ENCODE measurements around the gene PISD.

Gene PISD

GRCh38 chr22:31585161-31585859, 76.7 kb downstream of the PISD start:
- Histone ChIP-seq H3K27me3 (ENCODE audit: control insufficient read depth, insufficient read depth, low read length) (no peaks in the 10 kb centered on the region), H3K4me1 (ENCODE audit: control insufficient read depth, insufficient read depth, low read length) (no peaks in the 10 kb centered on the region), H3K4me3 (ENCODE audit: low read length) (no peak overlapping the region), H3K36me3 (ENCODE audit: control insufficient read depth, insufficient read depth, low read length) (peaks cover 10% of the 10 kb centered on the region), H3K27ac (ENCODE audit: low read depth, low read length) (no peak overlapping the region), H3K9ac (ENCODE audit: low read length) (no peak overlapping the region)

GRCh38 chr22:31584804-31585160, 77.2 kb downstream of the PISD start:
- Histone ChIP-seq H3K27ac (ENCODE audit: low read depth, low read length) (no peak overlapping the region), H3K4me3 (ENCODE audit: low read length) (no peak overlapping the region), H3K36me3 (ENCODE audit: control insufficient read depth, insufficient read depth, low read length) (peaks cover 10% of the 10 kb centered on the region), H3K9ac (ENCODE audit: low read length) (no peak overlapping the region), H3K4me1 (ENCODE audit: control insufficient read depth, insufficient read depth, low read length) (no peaks in the 10 kb centered on the region), H3K27me3 (ENCODE audit: control insufficient read depth, insufficient read depth, low read length) (no peaks in the 10 kb centered on the region)

GRCh38 chr22:31583861-31584485, 78.0 kb downstream of the PISD start:
- Histone ChIP-seq H3K27ac (ENCODE audit: low read depth, low read length) (no peak overlapping the region), H3K27me3 (ENCODE audit: control insufficient read depth, insufficient read depth, low read length) (no peaks in the 10 kb centered on the region), H3K9ac (ENCODE audit: low read length) (no peak overlapping the region), H3K4me3 (ENCODE audit: low read length) (no peak overlapping the region), H3K4me1 (ENCODE audit: control insufficient read depth, insufficient read depth, low read length) (no peaks in the 10 kb centered on the region), H3K36me3 (ENCODE audit: control insufficient read depth, insufficient read depth, low read length) (peaks cover 6% of the 10 kb centered on the region)

- Histone ChIP-seq H3K4me3 (ENCODE audit: low read length) (no peak overlapping the region), H3K36me3 (ENCODE audit: control insufficient read depth, insufficient read depth, low read length) (peaks cover 4% of the 10 kb centered on the region), H3K4me1 (ENCODE audit: control insufficient read depth, insufficient read depth, low read length) (no peaks in the 10 kb centered on the region), H3K27me3 (ENCODE audit: control insufficient read depth, insufficient read depth, low read length) (no peaks in the 10 kb centered on the region), H3K27ac (ENCODE audit: low read depth, low read length) (no peak overlapping the region), H3K9ac (ENCODE audit: low read length) (no peak overlapping the region)
Observed at GRCh38 chr22:31579835-31580242, 82.2 kb downstream of the PISD start.

GRCh38 chr22:31578171-31578570, 83.8 kb downstream of the PISD start:
- Histone ChIP-seq H3K27me3 (ENCODE audit: control insufficient read depth, insufficient read depth, low read length) (no peaks in the 10 kb centered on the region), H3K36me3 (ENCODE audit: control insufficient read depth, insufficient read depth, low read length) (peaks cover 7% of the 10 kb centered on the region), H3K9ac (ENCODE audit: low read length) (no peak overlapping the region), H3K4me3 (ENCODE audit: low read length) (no peak overlapping the region), H3K27ac (ENCODE audit: low read depth, low read length) (no peak overlapping the region), H3K4me1 (ENCODE audit: control insufficient read depth, insufficient read depth, low read length) (no peaks in the 10 kb centered on the region)

GRCh38 chr22:31577711-31578110, 84.3 kb downstream of the PISD start:
- no peak overlapping the region for H3K4me3 ChIP-seq (ENCODE audit: low read length)
- no peak overlapping the region for H3K9ac ChIP-seq (ENCODE audit: low read length)
- no peak overlapping the region for H3K27ac ChIP-seq (ENCODE audit: low read depth, low read length)
- H3K27me3 ChIP-seq (ENCODE audit: control insufficient read depth, insufficient read depth, low read length) = no peaks in the 10 kb centered on the region
- peaks cover 7% of the 10 kb centered on the region for H3K36me3 ChIP-seq (ENCODE audit: control insufficient read depth, insufficient read depth, low read length)
- H3K4me1 ChIP-seq (ENCODE audit: control insufficient read depth, insufficient read depth, low read length) = no peaks in the 10 kb centered on the region

- no peak overlapping the region for H3K9ac ChIP-seq (ENCODE audit: low read length)
- H3K27me3 ChIP-seq (ENCODE audit: control insufficient read depth, insufficient read depth, low read length) = no peaks in the 10 kb centered on the region
- no peak overlapping the region for H3K27ac ChIP-seq (ENCODE audit: low read depth, low read length)
- no peak overlapping the region for H3K4me3 ChIP-seq (ENCODE audit: low read length)
- H3K4me1 ChIP-seq (ENCODE audit: control insufficient read depth, insufficient read depth, low read length) = no peaks in the 10 kb centered on the region
- H3K36me3 ChIP-seq (ENCODE audit: control insufficient read depth, insufficient read depth, low read length) = peaks cover 7% of the 10 kb centered on the region
Observed at GRCh38 chr22:31575190-31575589, 86.8 kb downstream of the PISD start.

- Histone ChIP-seq H3K27ac (ENCODE audit: low read depth, low read length) (no peak overlapping the region), H3K27me3 (ENCODE audit: control insufficient read depth, insufficient read depth, low read length) (no peaks in the 10 kb centered on the region), H3K4me1 (ENCODE audit: control insufficient read depth, insufficient read depth, low read length) (no peaks in the 10 kb centered on the region), H3K36me3 (ENCODE audit: control insufficient read depth, insufficient read depth, low read length) (peaks cover 7% of the 10 kb centered on the region), H3K9ac (ENCODE audit: low read length) (no peak overlapping the region), H3K4me3 (ENCODE audit: low read length) (no peak overlapping the region)
Observed at GRCh38 chr22:31574055-31574670, 87.9 kb downstream of the PISD start.

GRCh38 chr22:31572939-31573338, 89.1 kb downstream of the PISD start:
- Histone ChIP-seq H3K27ac (ENCODE audit: low read depth, low read length) (no peak overlapping the region), H3K36me3 (ENCODE audit: control insufficient read depth, insufficient read depth, low read length) (peaks cover 7% of the 10 kb centered on the region), H3K27me3 (ENCODE audit: control insufficient read depth, insufficient read depth, low read length) (no peaks in the 10 kb centered on the region), H3K9ac (ENCODE audit: low read length) (no peak overlapping the region), H3K4me1 (ENCODE audit: control insufficient read depth, insufficient read depth, low read length) (no peaks in the 10 kb centered on the region), H3K4me3 (ENCODE audit: low read length) (no peak overlapping the region)

GRCh38 chr22:31569126-31569525, 92.9 kb downstream of the PISD start:
- H3K4me3 ChIP-seq (ENCODE audit: low read length) = no peak overlapping the region
- H3K9ac ChIP-seq (ENCODE audit: low read length) = no peak overlapping the region
- H3K27ac ChIP-seq (ENCODE audit: low read depth, low read length) = no peak overlapping the region
- peaks cover 1% of the 10 kb centered on the region for H3K36me3 ChIP-seq (ENCODE audit: control insufficient read depth, insufficient read depth, low read length)
- no peaks in the 10 kb centered on the region for H3K4me1 ChIP-seq (ENCODE audit: control insufficient read depth, insufficient read depth, low read length)
- H3K27me3 ChIP-seq (ENCODE audit: control insufficient read depth, insufficient read depth, low read length) = no peaks in the 10 kb centered on the region
